OCI-LY7 (cell line): ENCODE data around the gene SIAH1. TPM values are rescaled to one million over a fixed set of nuclear protein-coding genes. Genes with fewer than 3 reads are reported as not detected.
"Not testable (repeated sequence)": the region's sequence is repeated elsewhere in the genome, so short reads cannot be mapped to it uniquely, and the experiment has no call there.

Source experiments
- BruUV-seq: library from RNA; stranded (reverse); fragments of 400-500 nt; replicated peaks from 2 replicates; lab custom pipeline; 2021; lab: Mats Ljungman, UMichigan
- CTCF ChIA-PET: fragments of 300-600 bp; sonication (Branson Sonifier 250); formaldehyde crosslinking; loops from one replicate; lab custom pipeline; 2022; ENCODE audit warnings: antibody characterized with exemption; ENCODE audit not compliant: unreplicated experiment; lab: Charles Lee
- POLR2A ChIA-PET: fragments of 300-600 bp; sonication (Branson Sonifier 250); formaldehyde crosslinking; loops from one replicate; lab custom pipeline; 2022; ENCODE audit warnings: antibody characterized with exemption; lab: Charles Lee
- DNase-seq: peaks from one replicate; pipeline ENCODE4 v3.0.0-alpha.2; 2015; ENCODE audit warnings: low spot score
- H2AFZ ChIP-seq: fragments of 200-600 bp; sonication (generic), shearing (Covaris generic); 2 replicates; pipeline ENCODE4 v1.6.1; 2014; ENCODE audit warnings: mild to moderate bottlenecking, antibody characterized with exemption, low read length, moderate library complexity
- H3K27ac ChIP-seq: fragments of 200-600 bp; sonication (generic); 2 replicates; pipeline ENCODE4 v1.5.1; 2014; ENCODE audit warnings: mixed run types, low read depth, mild to moderate bottlenecking, moderate library complexity, low read length, inconsistent platforms; ENCODE audit not compliant: poor library complexity, severe bottlenecking
- H3K36me3 ChIP-seq: fragments of 200-600 bp; sonication (generic); 2 replicates; pipeline ENCODE4 v1.6.1; 2014; ENCODE audit warnings: mild to moderate bottlenecking, antibody characterized with exemption, low read length, moderate library complexity, mixed read lengths; ENCODE audit not compliant: insufficient read depth
- H3K4me1 ChIP-seq: fragments of 200-600 bp; sonication (generic); 2 replicates; pipeline ENCODE4 v1.5.1; 2014; ENCODE audit warnings: mild to moderate bottlenecking, low read length; ENCODE audit not compliant: insufficient read depth, poor library complexity, severe bottlenecking
- H3K4me2 ChIP-seq: fragments of 200-600 bp; sonication (generic); 2 replicates; pipeline ENCODE4 v1.6.1; 2014; ENCODE audit warnings: mild to moderate bottlenecking, low read length
- H3K4me3 ChIP-seq: fragments of 200-600 bp; sonication (generic); 2 replicates; pipeline ENCODE4 v1.5.1; 2014; ENCODE audit warnings: mild to moderate bottlenecking, low read depth, low read length; ENCODE audit not compliant: poor library complexity, severe bottlenecking
- H3K79me2 ChIP-seq: fragments of 200-600 bp; sonication (generic); 2 replicates; pipeline ENCODE4 v1.6.1; 2016; ENCODE audit warnings: low read depth, mild to moderate bottlenecking, low read length, moderate library complexity, mixed read lengths; ENCODE audit not compliant: insufficient read depth
- H3K9me2 ChIP-seq: fragments of 200-600 bp; sonication (generic); 2 replicates; pipeline ENCODE4 v1.6.1; 2016; ENCODE audit warnings: mild to moderate bottlenecking, low read length, mixed read lengths; ENCODE audit not compliant: insufficient read depth
- H3K9me3 ChIP-seq: fragments of 200-600 bp; sonication (generic); 2 replicates; pipeline ENCODE4 v1.6.1; 2014; ENCODE audit warnings: mild to moderate bottlenecking, mixed run types, low read length, mixed read lengths
- H4K20me1 ChIP-seq: fragments of 200-600 bp; sonication (generic); 2 replicates; pipeline ENCODE4 v1.6.1; 2014; ENCODE audit warnings: mild to moderate bottlenecking, antibody characterized with exemption, low read length, moderate library complexity, mixed read lengths; ENCODE audit not compliant: insufficient read depth
- CTCF ChIP-seq: fragments of 200-600 bp; sonication (generic); conservative IDR thresholded peaks from 2 replicates; pipeline ENCODE4 v1.5.1; 2014; ENCODE audit warnings: mild to moderate bottlenecking, antibody characterized with exemption, low read length, moderate library complexity, mixed read lengths
- EZH2phosphoT487 ChIP-seq: fragments of 200-600 bp; sonication (generic); IDR thresholded peaks from 2 replicates; pipeline ENCODE4 v1.6.1; 2018; ENCODE audit warnings: low read depth, borderline replicate concordance, mild to moderate bottlenecking, mixed run types, antibody characterized with exemption, low read length, moderate library complexity, mixed read lengths
- intact Hi-C: fragments of 100-400 bp; cut with micrococcal nuclease; formaldehyde crosslinking; loops from one replicate; pipeline ENCODE4 v1.10.0; 2022; ENCODE audit not compliant: unreplicated experiment
- total RNA-seq, 2 experiments: library from RNA; depleted of rRNA in 1 of 2; stranded (reverse); fragments of >200 nt in 1 of 2; shearing (Covaris generic) in 1 of 2; gene quantifications; 2 replicates each; pipeline ENCODE4 v1.2.3, GENCODE V29; 2014 to 2022

The SIAH1 gene
- total RNA-seq, 2 experiments from 2014 or later: 18.9 to 22.8 TPM

- Histone ChIP-seq H3K4me3 (no peak overlapping the region), H4K20me1 (peaks cover 57% of the 10 kb centered on the region), H2AFZ (no peak overlapping the region), H3K9me3 (no peaks in the 10 kb centered on the region), H3K36me3 (no peaks in the 10 kb centered on the region), H3K27ac (no peak overlapping the region), H3K4me1 (peaks cover 17% of the 10 kb centered on the region), H3K9me2 (no peaks in the 10 kb centered on the region), H3K79me2 (peaks cover 79% of the 10 kb centered on the region), H3K4me2 (no peak overlapping the region)
- DNase-seq: no peak
- ChIA-PET POLR2A (no interaction called here), CTCF (no interaction called here)
- BruUV-seq: no TSS peak
- intact Hi-C loops: loop anchor here (10.0 kb wide), 1 partner anchor 904 kb away; the partner anchor contains the start of gene CBLN1
- TF ChIP-seq CTCF (no peak), EZH2phosphoT487 (no peak)
Measured at GRCh38 chr16:48381201-48381600, 4.0 kb downstream of the SIAH1 start.

GRCh38 chr16:48378836-48379235 is 6.4 kb downstream of the SIAH1 start:
- Histone ChIP-seq H3K4me2 (no peak overlapping the region), H3K4me1 (peaks cover 12% of the 10 kb centered on the region), H4K20me1 (peaks cover 67% of the 10 kb centered on the region), H3K9me2 (no peaks in the 10 kb centered on the region), H2AFZ (no peak overlapping the region), H3K36me3 (no peaks in the 10 kb centered on the region), H3K4me3 (no peak overlapping the region), H3K27ac (no peak overlapping the region), H3K79me2 (peaks cover 97% of the 10 kb centered on the region), H3K9me3 (no peaks in the 10 kb centered on the region)
- ChIA-PET POLR2A (interaction anchor here (1.5 kb wide), 1 partner anchor 17 kb away, joined by 4 read pairs; no protein-coding TSS in a partner anchor), CTCF (no interaction called here)
- intact Hi-C loops: no loop called here
- DNase-seq: no peak
- BruUV-seq: no TSS peak
- TF ChIP-seq EZH2phosphoT487 (no peak), CTCF (no peak)

GRCh38 chr16:48378276-48378675 is 6.9 kb downstream of the SIAH1 start:
- no peak for DNase-seq
- POLR2A ChIA-PET: interaction anchor here (1.5 kb wide), 1 partner anchor 16 kb away, joined by 4 read pairs; no protein-coding TSS in a partner anchor
- Histone ChIP-seq H3K9me2 (no peaks in the 10 kb centered on the region), H3K79me2 (peaks cover 97% of the 10 kb centered on the region), H3K4me1 (peaks cover 7% of the 10 kb centered on the region), H4K20me1 (peaks cover 67% of the 10 kb centered on the region), H3K36me3 (no peaks in the 10 kb centered on the region), H3K9me3 (no peaks in the 10 kb centered on the region), H3K4me3 (no peak overlapping the region), H3K27ac (no peak overlapping the region), H2AFZ (no peak overlapping the region), H3K4me2 (no peak overlapping the region)
- no TSS peak for BruUV-seq
- intact Hi-C loops: no loop called here
- CTCF ChIA-PET: no interaction called here
- TF ChIP-seq CTCF (no peak), EZH2phosphoT487 (no peak)

- H3K9me3 ChIP-seq, H3K36me3 ChIP-seq, BruUV-seq, DNase-seq, H3K4me3 ChIP-seq, H3K27ac ChIP-seq, CTCF ChIA-PET, H3K4me1 ChIP-seq, intact Hi-C loops, H2AFZ ChIP-seq, H3K4me2 ChIP-seq, H3K9me2 ChIP-seq: not testable (repeated sequence)
- peaks cover 61% of the 10 kb centered on the region for H4K20me1 ChIP-seq
- peaks cover 97% of the 10 kb centered on the region for H3K79me2 ChIP-seq
- POLR2A ChIA-PET: interaction anchor here (0.7 to 1.5 kb wide), 5 partner anchors 11 to 102 kb away, joined by 3 to 4 read pairs (median 3); no protein-coding TSS in a partner anchor
Measured at GRCh38 chr16:48377301-48377700, 7.9 kb downstream of the SIAH1 start.
